Endothelial cell of umbilical vein (primary cell): ENCODE measurements around the gene MAML2. TPM values are rescaled to one million over a fixed set of nuclear protein-coding genes. Genes with fewer than 3 reads are reported as not detected.

Source experiments
- BruUV-seq: library from RNA; stranded (reverse); fragments of 400-500 nt; replicated peaks from 2 replicates; lab custom pipeline; 2021; lab: Mats Ljungman, UMichigan
- CTCF ChIA-PET: fragments of 300-600, 350-600 bp; sonication (Branson Sonifier 250); formaldehyde crosslinking; loops from one replicate; lab custom pipeline; 2021; ENCODE audit warnings: antibody characterized with exemption, inconsistent platforms; lab: Charles Lee
- POLR2A ChIA-PET: fragments of 300-600, 350-600 bp; sonication (Branson Sonifier 250); formaldehyde crosslinking; loops from one replicate; lab custom pipeline; 2021; ENCODE audit warnings: antibody characterized with exemption, inconsistent platforms; lab: Charles Lee
- DNase-seq: peaks from one replicate; pipeline ENCODE4 v3.0.0-alpha.2; 2011; ENCODE audit warnings: low read depth, low spot score
- FAIRE-seq: peaks from 2 replicates; lab custom pipeline; 2011; peaks lifted over from hg19 to GRCh38; lab: Jason Lieb, UNC
- H2AFZ ChIP-seq: 2 replicates; pipeline ENCODE4 v1.6.0; 2012; ENCODE audit warnings: low read depth, low read length, control low read depth, inconsistent platforms
- H3K27ac ChIP-seq: 2 replicates; pipeline ENCODE4 v1.5.1; 2011; ENCODE audit warnings: low read depth, mild to moderate bottlenecking, control low read depth, low read length, moderate library complexity; ENCODE audit not compliant: insufficient read depth
- H3K27me3 ChIP-seq, 2 experiments: 2 replicates each; pipeline versions ENCODE4 v1.6.0 to v1.6.1; 2011; ENCODE audit warnings: low read length in 2 of 2, mixed read lengths in 1 of 2; ENCODE audit not compliant: control insufficient read depth in 2 of 2, insufficient read depth in 2 of 2
- H3K36me3 ChIP-seq, 2 experiments: 2 replicates in 1 of 2; 3 replicates in 1 of 2; pipeline ENCODE4 v1.5.1; 2011; ENCODE audit warnings: low read length in 2 of 2, mild to moderate bottlenecking in 1 of 2, moderate library complexity in 1 of 2; ENCODE audit not compliant: control insufficient read depth in 2 of 2, insufficient read depth in 2 of 2; ENCODE audit errors: extremely low read depth in 1 of 2
- H3K4me1 ChIP-seq: 3 replicates; pipeline ENCODE4 v1.5.1; 2011; ENCODE audit warnings: mild to moderate bottlenecking, low read length; ENCODE audit not compliant: control insufficient read depth, insufficient read depth; ENCODE audit errors: extremely low read depth
- H3K4me2 ChIP-seq: 2 replicates; pipeline ENCODE4 v1.6.1; 2011; ENCODE audit warnings: low read length, control low read depth, mixed read lengths; ENCODE audit not compliant: insufficient read depth
- H3K4me3 ChIP-seq, 3 experiments: fragments of 200-600 bp in 1 of 3; sonication (generic), shearing (Covaris generic) in 1 of 3; replicated peaks in 1 of 3; 2 replicates each; pipeline ENCODE4 v1.5.1; 2011 to 2016; ENCODE audit warnings: control low read depth in 3 of 3, low read length in 3 of 3, mild to moderate bottlenecking in 2 of 3, inconsistent platforms in 1 of 3, low read depth in 1 of 3, moderate library complexity in 1 of 3; ENCODE audit not compliant: insufficient read depth in 1 of 3
- H3K79me2 ChIP-seq: 2 replicates; pipeline ENCODE4 v1.6.0; 2012; ENCODE audit warnings: low read length, inconsistent platforms; ENCODE audit not compliant: control insufficient read depth, insufficient read depth
- H3K9ac ChIP-seq: replicated peaks from 2 replicates; pipeline ENCODE3; 2011; ENCODE audit warnings: low read length, control low read depth; ENCODE audit not compliant: insufficient read depth; ENCODE audit errors: extremely low read depth
- H3K9me1 ChIP-seq: replicated peaks from 3 replicates; pipeline ENCODE4 v1.6.0; 2011; ENCODE audit warnings: mild to moderate bottlenecking, low read length; ENCODE audit not compliant: control insufficient read depth, insufficient read depth; ENCODE audit errors: extremely low read depth
- H3K9me3 ChIP-seq: replicated peaks from 2 replicates; pipeline ENCODE4 v1.5.1; 2012; ENCODE audit warnings: low read length, inconsistent platforms; ENCODE audit not compliant: control insufficient read depth, insufficient read depth
- H4K20me1 ChIP-seq: replicated peaks from 2 replicates; pipeline ENCODE3; 2011; ENCODE audit warnings: mild to moderate bottlenecking, low read length; ENCODE audit not compliant: control insufficient read depth, insufficient read depth; ENCODE audit errors: extremely low read depth
- EZH2 ChIP-seq: IDR thresholded peaks from 2 replicates; pipeline ENCODE4 v1.6.1; 2012; ENCODE audit warnings: borderline replicate concordance, low read depth, mild to moderate bottlenecking, moderate library complexity, low read length, inconsistent platforms; ENCODE audit not compliant: severe bottlenecking
- FOS ChIP-seq: IDR thresholded peaks from 2 replicates; pipeline ENCODE4 v1.6.1; 2011; ENCODE audit warnings: mild to moderate bottlenecking, low read length, moderate library complexity, borderline replicate concordance; ENCODE audit not compliant: insufficient read depth
- GATA2 ChIP-seq: IDR thresholded peaks from 2 replicates; pipeline ENCODE4 v1.7.0; 2011; ENCODE audit warnings: low read depth, mild to moderate bottlenecking, moderate library complexity, mixed read lengths, low read length; ENCODE audit not compliant: insufficient read length, insufficient read depth
- JUN ChIP-seq: IDR thresholded peaks from 2 replicates; pipeline ENCODE4 v1.6.1; 2011; ENCODE audit warnings: borderline replicate concordance, low read depth; ENCODE audit not compliant: insufficient read length, insufficient read depth
- MYC ChIP-seq: IDR thresholded peaks from one replicate; pipeline ENCODE4 v1.6.1; 2011; ENCODE audit warnings: mild to moderate bottlenecking, low read depth, low read length
- POLR2A ChIP-seq: IDR thresholded peaks from 2 replicates; pipeline ENCODE4 v1.6.1; 2012; ENCODE audit warnings: low read depth, mild to moderate bottlenecking, control low read depth, low read length
- POLR2AphosphoS5 ChIP-seq: IDR thresholded peaks from 2 replicates; pipeline ENCODE4 v1.6.1; 2012; ENCODE audit warnings: low read depth, mild to moderate bottlenecking, control low read depth, low read length, moderate library complexity; ENCODE audit not compliant: insufficient read depth
- dilution Hi-C: fragments of 300-500 bp; cut with MboI; formaldehyde crosslinking; loops from one replicate; pipeline ENCODE4 v1.15.0; 2019; ENCODE audit warnings: low sequenced_read_pairs; ENCODE audit not compliant: extremely low pct_ligation_motif_present
- intact Hi-C: fragments of 100-400 bp; cut with micrococcal nuclease; formaldehyde crosslinking; loops from one replicate; pipeline ENCODE4 v1.10.0; 2022
- polyA plus RNA-seq, 4 experiments: library from polyadenylated mRNA; depleted of rRNA in 3 of 4; stranded (reverse) in 3 of 4; unstranded in 1 of 4; fragments of >200 nt; gene quantifications; 2 replicates each; pipeline versions ENCODE4 v1.2.1 to v1.2.3, GENCODE V29; 2011 to 2012; ENCODE audit warnings: missing spikeins in 1 of 4
- total RNA-seq: library from RNA; stranded (reverse); gene quantifications from 2 replicates; pipeline ENCODE4 v1.2.3, GENCODE V29; 2021
- TF ChIP-seq, protein P1 (sequence below), 2 donors: IDR thresholded peaks; 1 replicate in 1 of 2; 2 replicates in 1 of 2; pipeline ENCODE4 v1.5.1; 2011; ENCODE audit warnings: low read length in 2 of 2, mild to moderate bottlenecking in 2 of 2, moderate library complexity in 2 of 2, control low read depth in 1 of 2, inconsistent platforms in 1 of 2, low read depth in 1 of 2; ENCODE audit not compliant: insufficient read depth in 1 of 2; ENCODE audit errors: extremely low read depth in 1 of 2
- TF ChIP-seq, protein P2 (sequence below): IDR thresholded peaks from 2 replicates; pipeline ENCODE4 v1.6.1; 2011; ENCODE audit not compliant: insufficient read depth, insufficient read length

Gene MAML2
- total and polyA plus RNA-seq, 2 donors (not counting 3 experiments of a cell fraction or from before 2014, with no cell fraction given), result 12.4 to 16.8 TPM

DNA sequence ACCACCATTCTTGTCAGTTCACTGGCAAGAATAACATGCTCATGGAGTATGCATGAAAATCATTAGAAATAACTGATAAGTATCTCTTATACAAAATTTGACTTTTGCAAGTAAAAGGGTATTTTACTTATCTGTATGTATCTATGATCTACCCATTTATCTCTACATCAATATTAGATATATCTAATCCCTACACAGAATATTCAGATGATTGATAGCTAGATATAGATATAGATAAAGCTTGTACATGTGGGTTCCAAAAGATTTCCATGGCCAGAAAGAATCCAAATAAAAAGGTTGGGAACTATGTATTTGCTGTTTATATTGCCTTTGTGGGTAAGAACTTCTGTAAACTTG, 185.5 kb downstream of the MAML2 start:
- no peaks in the 10 kb centered on the region for H3K9me1 ChIP-seq
- no peaks in the 10 kb centered on the region for H3K36me3 ChIP-seq
- peak overlapping the region; percentile 56 for H3K4me2 ChIP-seq
- H2AFZ ChIP-seq, result no peak overlapping the region
- BruUV-seq, result no TSS peak
- POLR2A ChIA-PET, result no interaction called here
- no peaks in the 10 kb centered on the region for H3K79me2 ChIP-seq
- dilution Hi-C loops (no loop called here), intact Hi-C loops (no loop called here)
- no peaks in the 10 kb centered on the region for H3K9me3 ChIP-seq
- H3K27me3 ChIP-seq, result no peaks in the 10 kb centered on the region
- CTCF ChIA-PET, result no interaction called here
- FAIRE-seq (no peak), DNase-seq (no peak)
- TF ChIP-seq EZH2 (no peak), JUN (no peak), MYC (no peak), POLR2A (peak; percentile 18), FOS (no peak), GATA2 (no peak), POLR2AphosphoS5 (no peak)
- TF ChIP-seq, protein P1, sequence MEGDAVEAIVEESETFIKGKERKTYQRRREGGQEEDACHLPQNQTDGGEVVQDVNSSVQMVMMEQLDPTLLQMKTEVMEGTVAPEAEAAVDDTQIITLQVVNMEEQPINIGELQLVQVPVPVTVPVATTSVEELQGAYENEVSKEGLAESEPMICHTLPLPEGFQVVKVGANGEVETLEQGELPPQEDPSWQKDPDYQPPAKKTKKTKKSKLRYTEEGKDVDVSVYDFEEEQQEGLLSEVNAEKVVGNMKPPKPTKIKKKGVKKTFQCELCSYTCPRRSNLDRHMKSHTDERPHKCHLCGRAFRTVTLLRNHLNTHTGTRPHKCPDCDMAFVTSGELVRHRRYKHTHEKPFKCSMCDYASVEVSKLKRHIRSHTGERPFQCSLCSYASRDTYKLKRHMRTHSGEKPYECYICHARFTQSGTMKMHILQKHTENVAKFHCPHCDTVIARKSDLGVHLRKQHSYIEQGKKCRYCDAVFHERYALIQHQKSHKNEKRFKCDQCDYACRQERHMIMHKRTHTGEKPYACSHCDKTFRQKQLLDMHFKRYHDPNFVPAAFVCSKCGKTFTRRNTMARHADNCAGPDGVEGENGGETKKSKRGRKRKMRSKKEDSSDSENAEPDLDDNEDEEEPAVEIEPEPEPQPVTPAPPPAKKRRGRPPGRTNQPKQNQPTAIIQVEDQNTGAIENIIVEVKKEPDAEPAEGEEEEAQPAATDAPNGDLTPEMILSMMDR (IDR thresholded peaks at IDR 0.05; ENCODE audit: extremely low read depth in 1 of 2, insufficient read depth in 1 of 2, low read depth in 1 of 2, low read length in 2 of 2), result no peak
- TF ChIP-seq, protein P2, sequence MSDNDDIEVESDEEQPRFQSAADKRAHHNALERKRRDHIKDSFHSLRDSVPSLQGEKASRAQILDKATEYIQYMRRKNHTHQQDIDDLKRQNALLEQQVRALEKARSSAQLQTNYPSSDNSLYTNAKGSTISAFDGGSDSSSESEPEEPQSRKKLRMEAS, result no peak
- peak overlapping the region; percentile 79 for H3K9ac ChIP-seq
- H3K4me3 ChIP-seq, result no peak overlapping the region
- no peaks in the 10 kb centered on the region for H4K20me1 ChIP-seq
- H3K4me1 ChIP-seq, result peaks cover 50% of the 10 kb centered on the region
- peak overlapping the region; percentile 93 for H3K27ac ChIP-seq
